SU-DHL-6 (cell line): ENCODE results near the gene CHADL.

ENCODE experiments used
- CTCF ChIP-seq: fragments of 200-600 bp; sonication (generic); IDR thresholded peaks from one replicate; pipeline ENCODE4 v1.5.1; 2017; ENCODE audit warnings: antibody characterized with exemption, mild to moderate bottlenecking, low read length, moderate library complexity; ENCODE audit not compliant: insufficient read depth, poor library complexity, severe bottlenecking
- EZH2phosphoT487 ChIP-seq: fragments of 200-600 bp; sonication (generic), shearing (Covaris generic); conservative IDR thresholded peaks from 2 replicates; pipeline ENCODE4 v1.6.1; 2018; ENCODE audit warnings: mild to moderate bottlenecking, antibody characterized with exemption, low read length, moderate library complexity, mixed read lengths

GRCh38 chr22:41248314-41248713 is 7.6 kb upstream of the CHADL start:
- TF ChIP-seq CTCF (no peak), EZH2phosphoT487 (no peak)
